Astrocyte (in vitro differentiated cells and primary cell): ENCODE data around the gene KRT17. TPM values are rescaled to one million over a fixed set of nuclear protein-coding genes. Genes with fewer than 3 reads are reported as not detected.

Experiments
- DNase-seq: peaks from one replicate; pipeline ENCODE4 v3.0.0-alpha.2; 2010; ENCODE audit warnings: low read depth
- FAIRE-seq: peaks from 2 replicates; lab custom pipeline; 2011; peaks lifted over from hg19 to GRCh38; lab: Jason Lieb, UNC
- H2AFZ ChIP-seq: 2 replicates; pipeline ENCODE4 v1.6.0; 2012; ENCODE audit warnings: low read depth, low read length, inconsistent platforms
- H3K27ac ChIP-seq: 2 replicates; pipeline ENCODE4 v1.5.1; 2011; ENCODE audit warnings: low read depth, low read length, inconsistent platforms
- H3K27me3 ChIP-seq: 2 replicates; pipeline ENCODE4 v1.6.0; 2011; ENCODE audit warnings: low read length, inconsistent platforms; ENCODE audit not compliant: insufficient read depth
- H3K36me3 ChIP-seq: 2 replicates; pipeline ENCODE4 v1.5.1; 2011; ENCODE audit warnings: low read length, inconsistent platforms; ENCODE audit not compliant: insufficient read depth
- H3K4me1 ChIP-seq: 2 replicates; pipeline ENCODE4 v1.5.1; 2011; ENCODE audit warnings: low read length, inconsistent platforms; ENCODE audit not compliant: insufficient read depth
- H3K4me2 ChIP-seq: 2 replicates; pipeline ENCODE4 v1.6.0; 2012; ENCODE audit warnings: low read length, inconsistent platforms
- H3K4me3 ChIP-seq: 2 replicates; pipeline ENCODE4 v1.5.1; 2011; ENCODE audit warnings: low read depth, mild to moderate bottlenecking, low read length, inconsistent platforms; ENCODE audit not compliant: insufficient read depth
- H3K79me2 ChIP-seq: 2 replicates; pipeline ENCODE4 v1.6.0; 2012; ENCODE audit warnings: mild to moderate bottlenecking, low read length, inconsistent platforms; ENCODE audit not compliant: insufficient read depth
- H3K9ac ChIP-seq: 2 replicates; pipeline ENCODE4 v1.6.0; 2012; ENCODE audit warnings: mild to moderate bottlenecking, low read length, inconsistent platforms
- H3K9me3 ChIP-seq: 2 replicates; pipeline ENCODE4 v1.5.1; 2012; ENCODE audit warnings: low read depth, mild to moderate bottlenecking, low read length, inconsistent platforms; ENCODE audit not compliant: insufficient read depth
- H4K20me1 ChIP-seq: 2 replicates; pipeline ENCODE4 v1.6.0; 2012; ENCODE audit warnings: low read length, inconsistent platforms; ENCODE audit not compliant: insufficient read depth
- H3K27ac Mint-ChIP-seq: one replicate; pipeline ENCODE4 v1.8.0; 2021; ENCODE audit warnings: mild to moderate bottlenecking, mixed read lengths; ENCODE audit not compliant: unreplicated experiment
- H3K27me3 Mint-ChIP-seq: one replicate; pipeline ENCODE4 v1.8.0; 2021; ENCODE audit warnings: low read depth, mixed read lengths; ENCODE audit not compliant: unreplicated experiment
- H3K36me3 Mint-ChIP-seq: one replicate; pipeline ENCODE4 v1.8.0; 2021; ENCODE audit warnings: low read depth, mixed read lengths; ENCODE audit not compliant: unreplicated experiment
- H3K4me1 Mint-ChIP-seq: one replicate; pipeline ENCODE4 v1.8.0; 2021; ENCODE audit warnings: low read depth, mixed read lengths; ENCODE audit not compliant: unreplicated experiment
- H3K4me3 Mint-ChIP-seq: one replicate; pipeline ENCODE4 v1.8.0; 2021; ENCODE audit warnings: mild to moderate bottlenecking, moderate library complexity, mixed read lengths; ENCODE audit not compliant: unreplicated experiment
- H3K9me3 Mint-ChIP-seq: one replicate; pipeline ENCODE4 v1.8.0; 2021; ENCODE audit warnings: mild to moderate bottlenecking, mixed read lengths; ENCODE audit not compliant: unreplicated experiment
- CTCF ChIP-seq: IDR thresholded peaks from 2 replicates; pipeline ENCODE4 v1.5.1; 2011; ENCODE audit warnings: low read depth, mild to moderate bottlenecking, inconsistent platforms, low read length, moderate library complexity; ENCODE audit not compliant: insufficient read depth
- EZH2 ChIP-seq: IDR thresholded peaks from 2 replicates; pipeline ENCODE4 v1.6.1; 2012; ENCODE audit warnings: mild to moderate bottlenecking, low read length, inconsistent platforms; ENCODE audit not compliant: insufficient read depth
- total RNA-seq: library from RNA; stranded (reverse); gene quantifications from 2 replicates; pipeline ENCODE4 v1.2.1, GENCODE V29; 2021

Gene KRT17
- total RNA-seq, 1 donor from 2014 or later: 21.4 TPM

- Histone ChIP-seq H3K9ac (no peak overlapping the region), H3K79me2 (no peaks in the 10 kb centered on the region), H2AFZ (no peak overlapping the region), H3K27ac (no peak overlapping the region), H3K4me3 (no peak overlapping the region), H3K36me3 (no peaks in the 10 kb centered on the region), H4K20me1 (no peaks in the 10 kb centered on the region), H3K4me1 (no peaks in the 10 kb centered on the region), H3K4me2 (no peak overlapping the region), H3K9me3 (no peaks in the 10 kb centered on the region), H3K27me3 (no peaks in the 10 kb centered on the region)
- H3K4me1 Mint-ChIP-seq: peaks cover 12% of the 10 kb centered on the region
- H3K4me3 Mint-ChIP-seq: no peak overlapping the region
- H3K27ac Mint-ChIP-seq: peak overlapping the region; percentile 41
- TF ChIP-seq CTCF (no peak), EZH2 (no peak)
- peaks cover 2% of the 10 kb centered on the region for H3K36me3 Mint-ChIP-seq
- H3K27me3 Mint-ChIP-seq: peaks cover 23% of the 10 kb centered on the region
- DNase-seq (no peak), FAIRE-seq (no peak)
- H3K9me3 Mint-ChIP-seq: no peaks in the 10 kb centered on the region
Measured at GRCh38 chr17:41619036-41619926, 5.1 kb downstream of the KRT17 start.

GRCh38 chr17:41618341-41619035, 5.9 kb downstream of the KRT17 start:
- Mint-ChIP-seq H3K4me3 (no peak overlapping the region), H3K4me1 (peaks cover 12% of the 10 kb centered on the region)
- H3K79me2 ChIP-seq: no peaks in the 10 kb centered on the region

More at GRCh38 chr17:41618341-41619035, 5.9 kb downstream of the KRT17 start:
- Histone ChIP-seq H3K4me3 (no peak overlapping the region), H3K36me3 (no peaks in the 10 kb centered on the region), H3K4me2 (no peak overlapping the region), H3K9ac (no peak overlapping the region), H3K27ac (no peak overlapping the region), H2AFZ (no peak overlapping the region), H3K27me3 (no peaks in the 10 kb centered on the region), H3K4me1 (no peaks in the 10 kb centered on the region), H3K9me3 (no peaks in the 10 kb centered on the region), H4K20me1 (no peaks in the 10 kb centered on the region)
- H3K27me3 Mint-ChIP-seq: peaks cover 23% of the 10 kb centered on the region
- H3K27ac Mint-ChIP-seq: no peak overlapping the region
- H3K9me3 Mint-ChIP-seq: no peaks in the 10 kb centered on the region
- no peak for TF ChIP-seq CTCF
- no peak for TF ChIP-seq EZH2
- H3K36me3 Mint-ChIP-seq: peaks cover 2% of the 10 kb centered on the region
- FAIRE-seq: no peak
- DNase-seq: no peak
